Loucy (cell line): Measurements from ENCODE around the gene CYSRT1.

Experiments
- EZH2phosphoT487 ChIP-seq: fragments of 200-600 bp; IDR thresholded peaks from 2 replicates; pipeline ENCODE4 v1.6.1; 2018; ENCODE audit warnings: antibody characterized with exemption, mild to moderate bottlenecking, moderate library complexity, borderline replicate concordance
- TF ChIP-seq, protein P1 (sequence below): fragments of 200-600 bp; sonication (generic); conservative IDR thresholded peaks from 2 replicates; pipeline ENCODE4 v1.5.1; 2014; ENCODE audit warnings: mild to moderate bottlenecking, antibody characterized with exemption, low read length

DNA sequence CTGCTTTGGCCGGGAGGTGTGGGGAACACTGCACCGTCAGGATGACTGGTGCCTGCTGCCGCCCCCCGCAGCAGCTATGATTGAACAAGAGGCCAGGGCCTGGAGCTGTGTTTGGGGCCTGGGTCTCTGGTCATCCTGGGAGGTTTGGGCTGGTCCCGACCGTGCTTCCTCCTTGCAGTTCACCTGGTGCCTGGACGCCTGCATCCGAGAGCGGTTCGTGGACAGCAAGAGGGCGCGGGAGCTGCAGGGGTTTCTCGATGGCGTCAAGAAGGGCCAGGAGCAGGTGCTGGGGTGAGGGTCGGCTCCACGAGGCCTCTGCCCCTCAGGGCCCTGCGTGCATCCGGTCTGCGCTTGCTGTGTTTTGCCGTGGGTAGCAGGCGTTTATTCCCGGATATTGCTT, 39.1 kb downstream of the CYSRT1 start:
- TF ChIP-seq, protein P1, sequence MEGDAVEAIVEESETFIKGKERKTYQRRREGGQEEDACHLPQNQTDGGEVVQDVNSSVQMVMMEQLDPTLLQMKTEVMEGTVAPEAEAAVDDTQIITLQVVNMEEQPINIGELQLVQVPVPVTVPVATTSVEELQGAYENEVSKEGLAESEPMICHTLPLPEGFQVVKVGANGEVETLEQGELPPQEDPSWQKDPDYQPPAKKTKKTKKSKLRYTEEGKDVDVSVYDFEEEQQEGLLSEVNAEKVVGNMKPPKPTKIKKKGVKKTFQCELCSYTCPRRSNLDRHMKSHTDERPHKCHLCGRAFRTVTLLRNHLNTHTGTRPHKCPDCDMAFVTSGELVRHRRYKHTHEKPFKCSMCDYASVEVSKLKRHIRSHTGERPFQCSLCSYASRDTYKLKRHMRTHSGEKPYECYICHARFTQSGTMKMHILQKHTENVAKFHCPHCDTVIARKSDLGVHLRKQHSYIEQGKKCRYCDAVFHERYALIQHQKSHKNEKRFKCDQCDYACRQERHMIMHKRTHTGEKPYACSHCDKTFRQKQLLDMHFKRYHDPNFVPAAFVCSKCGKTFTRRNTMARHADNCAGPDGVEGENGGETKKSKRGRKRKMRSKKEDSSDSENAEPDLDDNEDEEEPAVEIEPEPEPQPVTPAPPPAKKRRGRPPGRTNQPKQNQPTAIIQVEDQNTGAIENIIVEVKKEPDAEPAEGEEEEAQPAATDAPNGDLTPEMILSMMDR = no peak
- TF ChIP-seq EZH2phosphoT487 = no peak
